D721Med (cell line): ENCODE measurements around the gene TNNC2.

Experiments
- DNase-seq: peaks from one replicate; pipeline ENCODE4 v3.0.0; 2011; ENCODE audit warnings: low spot score; ENCODE audit not compliant: insufficient read length
- FAIRE-seq: peaks from 2 replicates; lab custom pipeline; 2011; peaks lifted over from hg19 to GRCh38; lab: Jason Lieb, UNC
- TF ChIP-seq, protein P1 (sequence below): IDR thresholded peaks from 2 replicates; pipeline ENCODE4 v1.5.1; 2012; ENCODE audit warnings: mild to moderate bottlenecking, control low read depth; ENCODE audit not compliant: insufficient read depth; ENCODE audit errors: missing control alignments

The TNNC2 gene

DNA sequence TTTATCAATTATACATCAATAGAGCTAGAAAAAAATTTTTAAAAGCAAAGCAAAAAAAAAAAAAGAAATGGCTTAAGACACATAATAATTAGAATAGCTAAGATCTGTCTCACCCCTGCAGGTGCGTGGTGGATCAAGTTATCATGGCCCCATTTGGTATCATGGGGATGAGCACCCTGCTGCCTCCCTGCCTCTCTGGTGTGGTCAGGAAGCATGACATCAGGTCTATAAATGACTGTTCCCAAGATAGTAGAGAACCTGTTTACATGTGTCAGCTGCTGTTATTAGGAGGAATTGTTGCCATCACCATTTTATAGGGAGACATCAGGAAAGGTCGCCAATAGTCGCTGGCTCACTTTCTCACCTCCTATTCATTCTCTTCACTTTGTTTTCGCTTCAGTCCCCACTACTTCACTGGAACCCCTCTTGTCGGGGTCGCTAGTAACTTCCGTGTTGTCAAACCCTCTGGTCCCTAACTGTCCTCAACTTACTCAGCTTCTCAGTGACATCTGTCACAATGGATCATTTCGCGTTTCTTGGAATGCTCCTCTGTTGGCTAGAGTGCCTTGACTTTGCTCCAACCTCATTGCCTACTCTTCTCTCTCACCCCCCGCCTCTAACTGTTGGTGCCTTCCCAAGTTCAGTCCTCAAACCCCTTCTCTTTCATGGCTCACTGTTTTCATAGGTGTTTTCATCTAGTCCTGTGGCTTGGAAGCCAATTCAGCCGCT lies 30.6 kb downstream of the TNNC2 start:
- TF ChIP-seq, protein P1, sequence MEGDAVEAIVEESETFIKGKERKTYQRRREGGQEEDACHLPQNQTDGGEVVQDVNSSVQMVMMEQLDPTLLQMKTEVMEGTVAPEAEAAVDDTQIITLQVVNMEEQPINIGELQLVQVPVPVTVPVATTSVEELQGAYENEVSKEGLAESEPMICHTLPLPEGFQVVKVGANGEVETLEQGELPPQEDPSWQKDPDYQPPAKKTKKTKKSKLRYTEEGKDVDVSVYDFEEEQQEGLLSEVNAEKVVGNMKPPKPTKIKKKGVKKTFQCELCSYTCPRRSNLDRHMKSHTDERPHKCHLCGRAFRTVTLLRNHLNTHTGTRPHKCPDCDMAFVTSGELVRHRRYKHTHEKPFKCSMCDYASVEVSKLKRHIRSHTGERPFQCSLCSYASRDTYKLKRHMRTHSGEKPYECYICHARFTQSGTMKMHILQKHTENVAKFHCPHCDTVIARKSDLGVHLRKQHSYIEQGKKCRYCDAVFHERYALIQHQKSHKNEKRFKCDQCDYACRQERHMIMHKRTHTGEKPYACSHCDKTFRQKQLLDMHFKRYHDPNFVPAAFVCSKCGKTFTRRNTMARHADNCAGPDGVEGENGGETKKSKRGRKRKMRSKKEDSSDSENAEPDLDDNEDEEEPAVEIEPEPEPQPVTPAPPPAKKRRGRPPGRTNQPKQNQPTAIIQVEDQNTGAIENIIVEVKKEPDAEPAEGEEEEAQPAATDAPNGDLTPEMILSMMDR: no peak
- FAIRE-seq: no peak
- no peak for DNase-seq

DNA sequence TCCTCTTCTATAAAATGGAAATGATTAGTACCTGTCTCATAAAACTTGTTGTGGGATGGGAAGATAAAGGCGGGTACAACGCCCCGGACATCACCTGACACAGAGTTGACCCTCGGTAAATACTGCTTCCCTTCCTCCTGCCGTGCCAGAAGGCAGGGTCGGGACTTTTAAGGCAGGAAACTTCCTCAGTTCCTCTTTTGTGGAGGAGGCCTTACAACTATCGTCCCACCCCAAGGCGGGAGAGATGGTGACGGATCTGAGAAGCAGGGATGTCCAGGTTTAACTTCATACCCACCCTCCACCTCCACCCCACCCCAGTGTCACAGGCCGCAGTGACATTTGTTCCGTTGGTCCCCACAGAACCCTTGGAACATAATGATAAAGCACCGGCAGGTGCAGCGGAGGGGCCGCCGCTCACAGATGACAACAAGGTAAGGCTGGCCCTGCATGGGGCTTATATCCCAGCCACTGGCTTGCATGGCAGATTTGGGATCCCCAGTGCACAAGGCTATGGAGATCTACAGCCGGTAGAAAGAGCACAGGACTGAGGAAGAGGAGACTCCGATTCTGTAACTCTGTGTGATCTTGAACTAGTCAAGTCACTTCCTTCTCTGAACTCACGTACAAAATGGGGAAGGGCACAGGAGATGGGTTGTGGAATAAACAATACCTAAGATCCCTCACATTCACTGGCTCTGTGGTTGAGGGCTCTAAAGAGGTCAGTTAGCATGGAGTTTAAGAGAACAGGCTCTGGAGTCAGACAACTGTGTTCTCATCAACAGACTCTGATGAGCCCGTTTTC lies 34.6 kb downstream of the TNNC2 start:
- TF ChIP-seq, protein P1: no peak
- DNase-seq (no peak), FAIRE-seq (no peak)

DNA sequence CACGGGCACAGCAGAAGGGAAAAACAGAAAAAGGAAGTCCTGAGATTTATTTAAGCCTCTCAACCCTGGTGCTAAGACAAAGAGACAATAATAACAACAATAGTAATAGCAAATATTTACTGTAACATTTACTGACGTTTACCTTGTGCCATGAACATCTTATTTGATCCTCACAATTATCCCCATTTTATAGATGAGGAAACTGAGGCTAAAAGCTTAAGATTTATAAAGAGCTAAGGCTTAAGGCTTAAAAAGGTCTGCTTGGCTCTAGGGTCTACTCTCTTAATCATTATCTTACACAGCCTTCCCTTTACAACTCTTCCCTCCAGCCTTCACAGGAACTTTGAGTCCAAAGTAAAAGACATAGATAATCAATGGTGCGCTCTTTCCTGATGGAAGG lies 38.8 kb downstream of the TNNC2 start:
- TF ChIP-seq, protein P1: no peak
- no peak for DNase-seq
- no peak for FAIRE-seq

DNA sequence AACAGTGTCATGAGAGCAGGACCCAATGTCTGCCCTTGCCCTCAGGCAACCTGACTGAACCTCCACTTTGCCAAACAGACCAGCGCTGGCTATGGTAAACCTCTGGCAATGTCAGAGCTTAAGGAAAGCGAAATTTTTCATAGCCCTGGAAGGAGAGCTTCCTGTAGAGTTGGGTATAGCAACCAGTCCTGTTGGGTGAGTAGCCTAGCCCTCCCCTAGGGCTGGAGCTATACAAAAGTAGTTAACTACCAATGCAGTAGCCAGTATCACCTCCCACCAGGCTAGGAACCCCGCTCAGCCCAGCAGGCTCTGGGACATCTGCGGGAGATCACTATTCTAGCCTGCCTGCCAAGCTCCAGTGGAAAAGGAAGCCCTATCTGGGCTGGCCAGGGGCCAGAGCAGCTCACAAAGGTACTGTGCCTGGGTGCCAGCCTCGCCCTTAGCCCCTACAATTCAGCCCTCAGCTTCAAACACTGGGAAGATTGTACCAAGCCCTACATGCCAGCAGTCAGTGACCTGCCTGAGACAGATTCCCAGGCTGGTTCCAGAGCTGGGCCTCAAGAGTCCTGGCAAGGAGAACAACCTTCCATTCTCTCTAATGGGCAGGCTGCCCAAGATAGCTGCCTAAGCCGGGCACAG lies 43.3 kb downstream of the TNNC2 start:
- FAIRE-seq (no peak), DNase-seq (no peak)
- TF ChIP-seq, protein P1: no peak

DNA sequence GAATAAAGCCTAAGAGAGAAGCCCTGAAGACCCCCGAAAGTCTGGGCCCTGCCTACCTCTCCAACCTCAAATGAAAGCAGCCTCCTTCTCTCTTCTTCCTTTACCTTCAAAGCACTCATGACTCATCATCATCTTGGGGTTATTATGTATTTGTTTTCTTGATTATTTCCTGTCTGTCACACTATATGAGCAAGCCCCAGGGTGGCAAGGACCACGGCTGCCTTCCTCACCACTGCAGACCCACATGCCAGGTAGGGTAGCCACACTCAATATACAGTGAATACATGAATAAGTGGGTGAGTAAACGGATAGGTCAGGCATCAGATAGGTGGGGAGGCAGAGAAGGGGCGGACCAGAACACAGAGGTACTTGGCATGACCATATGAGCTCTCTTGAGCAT lies 44.2 kb downstream of the TNNC2 start:
- DNase-seq: no peak
- FAIRE-seq: no peak
- TF ChIP-seq, protein P1: no peak

DNA sequence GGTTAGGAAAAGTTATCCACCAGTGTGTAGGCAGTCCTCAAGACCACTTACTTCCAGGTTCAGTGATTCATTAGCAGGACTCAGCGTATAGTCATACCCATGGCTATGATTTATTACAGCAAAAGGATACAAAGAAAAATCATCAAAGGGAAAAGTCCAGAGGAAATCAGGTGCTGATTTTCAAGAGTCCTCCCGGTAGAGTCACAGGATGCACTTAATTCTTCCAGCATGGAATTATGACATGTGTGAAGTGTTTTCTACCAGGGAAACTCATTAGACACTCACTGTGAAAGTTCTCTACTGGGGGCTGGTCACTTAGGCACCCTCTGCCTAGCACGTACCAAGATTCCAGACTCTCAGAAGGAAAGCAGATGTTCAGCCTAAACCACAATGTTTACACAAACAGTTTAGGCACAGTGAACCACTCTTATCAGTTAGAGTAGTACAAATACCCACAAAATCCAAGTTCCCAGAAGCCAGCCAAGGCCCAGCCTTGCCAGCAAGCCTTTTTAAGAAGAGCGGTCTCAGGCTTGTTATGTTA lies 45.7 kb downstream of the TNNC2 start:
- DNase-seq (no peak), FAIRE-seq (no peak)
- TF ChIP-seq, protein P1: no peak
